Measurements from ENCODE around the gene ASB15.

The ASB15 gene

DNA sequence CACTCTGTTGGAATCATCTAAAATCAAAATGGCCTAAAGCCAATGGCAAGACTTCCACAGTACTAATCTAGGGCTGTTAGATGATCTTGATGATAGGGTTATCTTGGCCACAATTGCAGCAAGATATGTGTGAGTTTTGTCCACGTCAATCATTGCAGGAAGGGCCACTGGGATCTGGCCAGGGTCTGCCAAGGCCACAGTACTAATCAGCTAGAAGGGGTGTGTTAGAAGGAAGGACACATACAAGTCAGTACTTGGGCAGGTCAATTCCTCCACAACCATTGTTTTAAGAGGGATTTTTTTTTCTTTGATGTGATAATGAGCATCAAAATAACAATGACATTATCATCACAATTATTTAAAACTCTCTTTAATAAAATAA, 55.7 kb downstream of the ASB15 start:
- DNase-seq (ENCODE audit: low read depth, low spot score) = no peak
- no peak overlapping the region for H3K4me3 ChIP-seq (ENCODE audit: low read length)

DNA sequence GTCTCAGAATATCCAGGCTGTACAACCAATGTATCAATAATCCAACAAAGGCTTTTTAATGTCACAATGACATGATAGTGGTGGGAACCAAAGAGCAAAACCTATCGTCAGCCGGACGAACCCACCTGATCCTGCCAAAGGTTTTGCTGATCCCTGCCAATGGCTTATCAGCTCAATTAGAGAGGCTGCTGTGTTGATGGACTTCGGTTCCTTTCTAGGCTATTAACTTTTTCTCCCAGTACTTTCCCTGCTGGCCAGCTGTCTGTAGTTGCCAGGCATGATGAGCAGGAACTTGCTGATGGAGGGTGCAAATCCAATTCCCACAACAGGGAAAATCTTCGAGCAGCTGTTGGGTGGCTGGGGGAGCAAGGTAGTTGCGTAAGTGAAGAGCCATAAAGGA, 56.4 kb downstream of the ASB15 start:
- no peak for DNase-seq (ENCODE audit: low read depth, low spot score)
- no peak overlapping the region for H3K4me3 ChIP-seq (ENCODE audit: low read length)

DNA sequence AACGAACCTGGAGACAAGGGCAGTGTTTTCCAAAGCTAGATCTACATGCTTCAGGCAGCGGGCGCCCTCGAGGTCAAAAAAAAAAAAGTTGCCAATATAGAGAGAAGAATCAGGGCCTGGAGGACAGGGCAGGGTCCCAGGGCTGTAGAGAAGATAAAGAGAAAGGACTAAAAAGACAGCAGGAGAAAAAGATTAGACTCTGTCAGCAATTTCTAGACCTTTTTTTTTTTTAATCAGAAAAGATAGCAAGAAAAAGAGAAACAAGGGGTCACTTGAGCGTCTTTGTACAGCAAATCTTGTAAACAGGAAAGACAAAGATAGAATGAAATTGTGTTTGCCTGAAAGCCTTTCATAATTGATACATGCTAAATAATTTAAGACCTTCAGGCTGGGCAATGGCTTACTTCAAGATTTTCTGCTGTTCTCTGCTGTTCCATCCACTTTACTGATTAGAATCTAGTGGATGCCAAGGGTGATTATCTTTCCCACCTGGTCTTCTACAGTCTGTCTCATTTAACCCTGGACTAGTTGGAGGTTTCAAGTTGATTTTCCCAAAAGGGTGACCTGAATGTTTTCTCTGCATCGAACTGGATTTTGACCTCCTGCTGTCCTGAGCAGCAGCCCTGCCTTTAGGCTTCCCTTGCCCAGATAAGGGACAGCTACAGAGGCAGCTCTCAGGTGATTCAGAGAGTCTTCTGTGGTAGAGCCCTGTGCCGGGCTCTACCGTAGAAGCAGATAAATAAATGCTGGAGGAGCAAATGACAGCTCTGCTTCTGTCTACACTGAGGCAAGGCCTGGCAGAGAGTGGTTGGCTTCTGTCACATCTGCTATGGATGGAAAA, 59.1 kb downstream of the ASB15 start:
- DNase-seq (ENCODE audit: low read depth, low spot score) = no peak
- no peak overlapping the region for H3K4me3 ChIP-seq (ENCODE audit: low read length)

DNA sequence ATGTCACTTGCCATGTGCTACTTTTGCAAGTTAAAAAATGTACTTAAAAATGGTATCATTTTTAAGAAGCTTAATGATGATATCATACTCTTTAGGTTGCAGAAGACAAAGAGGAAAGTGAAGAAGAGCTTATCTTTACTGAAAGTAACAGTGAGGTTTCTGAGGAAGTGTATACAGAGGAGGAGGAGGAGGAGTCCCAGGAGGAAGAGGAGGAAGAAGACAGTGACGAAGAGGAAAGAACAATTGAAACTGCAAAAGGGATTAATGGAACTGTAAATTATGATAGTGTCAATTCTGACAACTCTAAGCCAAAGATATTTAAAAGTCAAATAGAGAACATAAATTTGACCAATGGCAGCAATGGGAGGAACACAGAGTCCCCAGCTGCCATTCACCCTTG, 60.1 kb downstream of the ASB15 start:
- DNase-seq (ENCODE audit: low read depth, low spot score) = no peak
- no peak overlapping the region for H3K4me3 ChIP-seq (ENCODE audit: low read length)

DNA sequence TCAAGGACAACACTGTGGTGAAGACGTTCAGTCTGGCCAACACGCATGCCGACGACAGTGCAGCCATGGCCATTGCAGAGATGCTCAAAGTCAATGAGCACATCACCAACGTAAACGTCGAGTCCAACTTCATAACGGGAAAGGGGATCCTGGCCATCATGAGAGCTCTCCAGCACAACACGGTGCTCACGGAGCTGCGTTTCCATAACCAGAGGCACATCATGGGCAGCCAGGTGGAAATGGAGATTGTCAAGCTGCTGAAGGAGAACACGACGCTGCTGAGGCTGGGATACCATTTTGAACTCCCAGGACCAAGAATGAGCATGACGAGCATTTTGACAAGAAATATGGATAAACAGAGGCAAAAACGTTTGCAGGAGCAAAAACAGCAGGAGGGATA, 60.7 kb downstream of the ASB15 start:
- no peak overlapping the region for H3K4me3 ChIP-seq (ENCODE audit: low read length)
- no peak for DNase-seq (ENCODE audit: low read depth, low spot score)

DNA sequence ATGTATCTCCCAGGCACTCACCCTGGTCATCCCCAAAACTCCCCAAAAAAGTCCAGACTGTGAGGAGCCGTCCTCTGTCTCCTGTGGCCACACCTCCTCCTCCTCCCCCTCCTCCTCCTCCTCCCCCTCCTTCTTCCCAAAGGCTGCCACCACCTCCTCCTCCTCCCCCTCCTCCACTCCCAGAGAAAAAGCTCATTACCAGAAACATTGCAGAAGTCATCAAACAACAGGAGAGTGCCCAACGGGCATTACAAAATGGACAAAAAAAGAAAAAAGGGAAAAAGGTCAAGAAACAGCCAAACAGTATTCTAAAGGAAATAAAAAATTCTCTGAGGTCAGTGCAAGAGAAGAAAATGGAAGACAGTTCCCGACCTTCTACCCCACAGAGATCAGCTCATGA, 61.1 kb downstream of the ASB15 start:
- H3K4me3 ChIP-seq (ENCODE audit: low read length) = no peak overlapping the region
- DNase-seq (ENCODE audit: low read depth, low spot score) = no peak

DNA sequence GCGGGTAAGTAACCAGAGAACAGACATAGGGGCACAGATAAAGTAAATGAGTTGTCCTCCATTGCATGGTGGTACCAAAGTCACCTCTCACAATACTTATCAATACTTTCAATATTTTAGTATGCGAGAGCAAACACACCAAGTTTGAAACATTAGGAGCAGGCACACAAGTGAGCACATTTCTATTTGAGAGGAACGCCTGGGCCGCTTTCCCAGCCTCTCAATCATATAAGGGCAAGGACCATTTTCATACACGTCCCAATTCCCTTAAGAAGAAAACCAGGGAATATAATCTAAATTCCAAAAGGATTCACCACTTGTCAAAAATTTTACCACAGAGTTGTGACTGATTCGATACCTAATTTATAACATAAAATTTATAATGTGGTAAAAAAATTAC, 61.6 kb downstream of the ASB15 start:
- no peak overlapping the region for H3K4me3 ChIP-seq (ENCODE audit: low read length)
- no peak for DNase-seq (ENCODE audit: low read depth, low spot score)

DNA sequence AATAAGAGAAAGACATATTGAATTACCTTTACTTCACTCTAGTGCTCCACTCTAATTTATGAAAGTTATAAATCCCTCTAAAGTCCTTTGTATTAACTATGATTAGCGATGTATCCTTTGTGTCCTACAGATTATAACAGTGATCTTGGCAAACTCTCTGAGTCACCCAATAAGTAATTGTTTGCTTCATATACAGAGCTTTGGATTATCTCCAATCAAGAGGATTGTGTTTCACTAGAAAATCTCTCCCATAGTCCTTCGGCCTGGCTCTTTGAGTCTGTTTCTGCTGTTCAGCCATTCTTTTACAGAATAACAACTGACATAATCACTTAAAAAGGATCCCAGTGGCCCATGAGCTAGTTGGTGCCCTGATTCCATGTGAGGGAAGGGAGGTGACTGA, 63.5 kb downstream of the ASB15 start:
- H3K4me3 ChIP-seq (ENCODE audit: low read length) = no peak overlapping the region
- DNase-seq (ENCODE audit: low read depth, low spot score) = no peak

DNA sequence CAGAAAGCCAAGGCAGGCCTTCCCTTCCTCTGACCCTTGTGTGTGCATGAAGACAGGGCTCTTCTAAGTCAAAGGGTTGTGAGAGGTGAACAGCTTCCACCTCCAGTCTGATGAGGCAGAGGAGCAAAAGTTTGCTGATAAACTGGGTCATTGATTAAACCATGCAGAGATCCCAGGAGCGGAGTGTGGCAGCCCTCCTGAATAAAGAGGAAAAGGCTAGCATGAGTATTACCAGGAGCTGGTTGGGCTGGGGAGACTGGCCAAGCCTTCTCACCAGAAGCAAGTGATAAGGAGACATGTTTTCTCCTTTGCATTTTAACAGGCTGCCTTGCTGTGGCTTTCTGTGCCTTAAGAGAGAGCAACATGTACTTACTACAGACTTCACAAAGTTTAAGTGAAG, 64.3 kb downstream of the ASB15 start:
- no peak for DNase-seq (ENCODE audit: low read depth, low spot score)
- no peak overlapping the region for H3K4me3 ChIP-seq (ENCODE audit: low read length)

DNA sequence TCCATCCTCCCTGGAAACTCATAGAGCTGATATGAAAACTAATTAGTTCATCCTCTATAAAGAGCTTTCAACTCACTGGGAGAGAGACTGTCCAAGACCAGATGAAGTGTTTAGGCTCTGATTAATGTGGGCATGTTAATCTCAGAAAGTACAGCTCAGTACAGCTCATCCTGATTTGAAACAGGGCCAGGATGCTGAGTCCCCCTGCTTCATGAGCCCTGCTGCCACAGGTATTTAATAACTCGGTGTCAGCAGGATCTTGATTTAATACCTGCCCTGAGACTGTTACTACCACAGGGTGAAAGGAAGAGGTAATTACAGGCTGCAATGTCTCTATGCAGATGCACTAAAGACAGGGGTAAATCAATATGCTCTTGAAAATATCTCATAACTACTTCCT, 64.9 kb downstream of the ASB15 start:
- DNase-seq (ENCODE audit: low read depth, low spot score) = no peak
- H3K4me3 ChIP-seq (ENCODE audit: low read length) = no peak overlapping the region

DNA sequence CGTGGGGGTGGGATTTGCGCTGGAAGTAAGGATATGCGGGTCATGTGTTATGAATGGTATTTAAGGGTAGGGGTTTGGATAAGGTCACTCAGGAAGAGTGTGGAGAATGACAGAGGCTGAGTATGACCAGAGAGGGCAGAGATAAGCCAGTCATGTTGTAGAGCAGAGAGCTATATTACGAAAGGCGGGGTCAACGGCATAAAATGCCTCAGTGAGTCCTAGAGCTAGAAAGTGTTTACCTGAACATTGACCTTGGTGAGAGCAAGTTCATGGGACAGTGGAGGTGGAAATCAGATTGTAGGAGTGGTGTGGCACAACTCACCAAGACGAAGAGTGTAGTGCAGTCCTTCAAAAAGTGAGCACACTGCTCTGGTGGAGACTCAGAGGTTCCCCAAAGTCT, 67.9 kb downstream of the ASB15 start:
- H3K4me3 ChIP-seq (ENCODE audit: low read length) = no peak overlapping the region
- no peak for DNase-seq (ENCODE audit: low read depth, low spot score)

DNA sequence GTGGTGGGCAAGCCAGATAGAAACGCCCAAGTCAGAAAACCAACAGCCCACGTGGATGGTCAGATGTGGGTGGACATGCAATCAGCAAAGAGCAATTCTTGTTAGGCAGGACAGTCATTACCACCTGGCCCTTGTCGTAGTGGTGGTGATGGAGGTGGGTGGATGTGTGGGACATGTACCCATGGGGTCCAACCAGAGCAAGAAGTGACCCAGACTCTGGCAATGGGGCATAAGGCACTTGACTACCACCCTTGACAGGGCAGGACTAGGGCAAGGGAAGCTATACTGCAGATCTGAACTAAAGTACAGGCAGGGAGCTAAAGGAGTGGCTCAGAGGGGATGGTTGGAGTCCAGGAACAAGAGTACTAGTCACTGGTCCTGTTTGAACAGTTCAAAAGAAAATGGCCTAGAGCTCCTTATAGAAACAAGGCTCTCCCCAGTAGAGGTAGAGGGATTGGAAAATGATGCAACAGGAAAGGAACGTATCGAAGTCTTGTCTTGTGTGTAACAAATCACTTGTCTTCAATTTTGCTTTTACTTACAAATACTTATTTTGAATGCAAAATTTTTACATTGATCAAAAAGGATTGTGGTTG, 71.6 kb downstream of the ASB15 start:
- no peak for DNase-seq (ENCODE audit: low read depth, low spot score)
- no peak overlapping the region for H3K4me3 ChIP-seq (ENCODE audit: low read length)

DNA sequence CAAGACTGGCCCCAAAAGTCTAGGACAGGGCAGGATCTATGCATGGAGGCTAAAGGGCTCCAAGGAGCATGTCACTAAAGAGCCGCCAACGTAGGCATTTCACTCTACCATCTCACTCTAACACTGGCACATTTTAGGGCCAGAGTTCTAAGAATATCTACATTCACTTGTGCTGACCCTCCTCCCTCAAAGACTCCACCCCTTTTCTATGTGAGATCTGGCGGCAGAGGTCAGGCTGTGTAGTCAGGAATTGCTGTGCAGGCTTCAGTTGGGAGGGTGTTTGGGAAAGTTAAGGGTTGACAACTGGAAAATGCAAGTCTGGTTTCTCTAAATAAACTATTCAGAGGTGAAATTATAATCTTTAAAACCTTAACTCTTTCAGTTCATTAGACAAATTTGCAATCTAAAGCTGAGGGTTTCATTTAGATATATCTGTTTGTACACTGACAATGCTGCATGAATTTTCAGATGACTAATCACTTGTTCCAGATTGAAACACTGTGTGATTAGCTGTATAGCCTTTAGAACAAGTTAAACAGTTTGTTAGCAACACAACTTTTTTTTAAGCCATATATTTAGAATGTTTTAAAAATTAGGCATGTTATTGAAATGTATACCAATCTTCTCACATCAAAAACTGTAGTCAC, 72.3 kb downstream of the ASB15 start:
- H3K4me3 ChIP-seq (ENCODE audit: low read length) = no peak overlapping the region
- DNase-seq (ENCODE audit: low read depth, low spot score) = no peak

DNA sequence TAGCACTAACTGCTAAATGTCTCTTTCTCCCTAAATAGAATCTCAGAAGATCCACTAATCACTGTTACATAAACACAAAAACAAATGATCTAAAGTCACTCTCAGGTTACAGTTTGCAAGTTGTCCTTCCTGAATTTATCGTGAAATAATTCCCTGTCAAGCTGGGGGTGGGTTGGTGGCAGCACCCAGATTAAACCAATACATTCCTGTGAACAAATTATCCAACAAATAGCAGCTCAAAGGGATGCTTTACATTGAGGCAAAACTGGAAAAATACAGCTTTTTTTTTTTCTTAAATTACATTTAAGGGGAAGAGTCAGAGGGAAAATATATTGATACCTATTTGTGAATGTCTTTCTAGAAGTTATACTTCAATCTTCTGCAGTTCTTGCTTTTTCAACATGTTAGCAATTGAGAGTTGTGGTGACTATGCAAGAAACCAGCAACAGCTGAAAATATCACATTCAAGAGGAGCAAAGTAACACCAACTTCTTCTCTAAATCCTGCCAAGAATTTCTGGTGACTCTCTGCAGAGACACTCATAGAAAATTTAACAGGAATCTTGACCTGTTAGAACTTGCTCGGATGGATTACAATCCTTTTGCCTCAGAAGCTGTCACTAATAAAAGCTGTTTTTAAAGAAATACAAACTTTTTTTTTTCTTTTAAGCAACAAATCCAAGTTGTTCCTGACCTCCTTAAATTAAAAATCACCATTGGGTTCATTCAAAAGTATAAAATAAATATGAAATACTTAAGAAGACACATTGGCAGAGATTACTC, 73.0 kb downstream of the ASB15 start:
- no peak overlapping the region for H3K4me3 ChIP-seq (ENCODE audit: low read length)
- DNase-seq (ENCODE audit: low read depth, low spot score) = no peak

DNA sequence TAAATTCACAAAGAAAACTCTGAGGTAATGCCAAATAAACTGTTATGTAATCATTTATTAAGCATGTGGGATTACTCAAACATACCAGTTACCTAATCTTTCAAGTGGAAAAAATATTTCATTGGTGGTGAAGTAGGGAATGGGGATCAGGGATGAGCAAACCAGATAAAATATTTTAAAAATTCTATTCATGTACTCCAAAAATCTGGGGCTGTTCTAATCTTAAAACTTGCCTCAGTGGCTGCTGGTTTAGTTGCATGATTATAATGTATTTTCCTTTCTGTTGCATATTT, 73.5 kb downstream of the ASB15 start:
- no peak for DNase-seq (ENCODE audit: low read depth, low spot score)
- no peak overlapping the region for H3K4me3 ChIP-seq (ENCODE audit: low read length)

DNA sequence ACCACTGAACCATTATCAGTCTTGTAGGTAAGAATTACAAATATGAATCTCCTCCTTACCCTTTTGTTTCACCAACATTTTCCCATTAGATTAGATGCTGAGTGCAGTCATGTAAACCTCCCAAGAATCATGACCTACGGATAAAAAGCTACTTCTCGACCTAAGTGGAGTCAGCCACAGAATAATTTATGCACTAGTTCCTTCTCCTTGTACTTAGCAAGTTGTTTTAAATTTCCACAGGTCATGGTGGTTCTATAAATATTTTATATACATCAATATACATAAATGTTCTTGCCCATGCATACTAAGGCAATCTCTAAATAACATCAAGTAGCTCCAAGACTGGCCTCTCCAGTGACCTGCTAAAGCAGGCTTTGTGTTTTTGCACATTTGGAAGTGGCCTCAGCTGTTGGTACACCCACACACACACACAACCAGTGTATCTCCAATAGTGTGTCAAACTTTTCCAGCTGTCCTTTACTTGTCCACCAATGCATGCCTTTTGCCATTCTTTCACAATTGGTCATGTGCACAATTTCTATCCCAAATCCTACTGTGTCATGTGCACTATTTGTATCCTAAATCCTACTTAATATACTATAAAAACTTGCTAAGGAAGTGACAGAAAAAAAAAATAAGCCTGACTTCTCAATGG, 75.6 kb downstream of the ASB15 start:
- no peak overlapping the region for H3K4me3 ChIP-seq (ENCODE audit: low read length)
- no peak for DNase-seq (ENCODE audit: low read depth, low spot score)

DNA sequence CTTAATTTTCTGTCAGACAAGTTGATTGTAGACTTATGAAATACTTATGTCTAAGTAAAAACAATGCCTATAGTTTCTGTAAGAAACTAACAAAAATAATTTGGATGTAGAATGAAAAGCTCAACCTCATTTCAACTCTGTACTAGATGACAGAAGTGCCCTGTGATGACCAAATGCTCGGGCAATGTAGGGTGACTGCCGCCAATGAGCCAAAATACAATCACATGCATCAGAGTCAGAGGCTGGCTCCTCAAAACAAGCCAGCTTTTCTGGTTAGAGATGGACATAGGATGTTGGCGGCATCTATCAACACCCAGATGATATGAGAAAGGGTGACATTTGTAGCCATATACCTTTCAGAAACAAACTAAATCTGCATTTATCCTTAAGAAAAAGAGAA, 78.0 kb downstream of the ASB15 start:
- no peak for DNase-seq (ENCODE audit: low read depth, low spot score)
- no peak overlapping the region for H3K4me3 ChIP-seq (ENCODE audit: low read length)

DNA sequence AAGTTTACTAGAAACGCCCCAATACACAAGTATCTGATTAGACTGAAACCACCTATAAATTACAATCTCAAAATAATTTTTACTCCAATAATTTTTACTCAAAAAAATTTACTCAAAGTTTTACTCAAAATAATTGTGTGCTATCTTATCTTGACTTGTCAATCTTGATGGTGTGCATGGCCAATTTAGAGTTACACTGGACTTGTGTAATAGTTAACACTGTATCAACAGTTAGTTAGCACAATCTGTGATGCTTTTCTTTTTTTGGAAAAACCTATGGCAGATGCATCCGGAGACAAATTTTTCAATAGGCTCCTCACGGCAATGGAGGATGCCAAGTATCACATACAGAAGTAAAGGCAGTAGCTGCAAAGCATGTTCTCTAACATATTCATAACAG, 79.0 kb downstream of the ASB15 start:
- no peak for DNase-seq (ENCODE audit: low read depth, low spot score)
- no peak overlapping the region for H3K4me3 ChIP-seq (ENCODE audit: low read length)

DNA sequence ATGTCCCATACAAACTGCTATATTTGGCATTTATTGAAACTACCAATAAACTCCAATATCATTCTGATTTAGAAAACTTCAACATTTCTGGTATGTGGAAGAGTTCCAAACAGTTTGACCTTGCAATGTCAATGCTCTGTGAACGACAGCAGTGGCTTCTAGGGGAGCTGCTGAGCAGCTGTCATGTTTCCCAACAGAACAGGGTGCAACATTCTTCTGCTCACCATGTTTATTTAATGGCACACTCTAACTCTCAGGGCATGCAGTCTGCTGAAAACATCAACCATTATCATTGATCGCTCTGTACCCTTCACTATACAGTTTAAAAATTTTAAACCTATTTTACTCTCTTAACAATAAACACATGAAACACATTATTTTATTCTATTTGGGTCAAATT, 79.9 kb downstream of the ASB15 start:
- no peak overlapping the region for H3K4me3 ChIP-seq (ENCODE audit: low read length)
- no peak for DNase-seq (ENCODE audit: low read depth, low spot score)

DNA sequence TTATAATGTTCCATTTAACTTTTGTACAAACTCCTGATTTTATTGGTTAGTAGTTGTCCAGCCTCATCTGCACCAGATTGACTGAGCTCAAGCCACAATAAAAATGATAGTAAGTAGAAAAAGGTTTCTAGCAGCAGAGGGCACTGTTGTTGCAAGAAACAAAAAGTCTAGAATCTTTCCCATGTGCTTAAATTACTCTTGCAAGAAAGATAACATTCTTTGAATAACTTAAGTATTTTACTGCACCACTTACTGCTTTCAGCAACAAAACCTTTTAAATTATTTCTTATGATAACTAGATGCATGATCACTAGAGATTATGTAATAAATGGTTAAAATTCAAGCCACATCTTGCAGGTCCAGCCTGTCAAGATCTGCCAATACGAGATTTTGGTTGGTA, 81.1 kb downstream of the ASB15 start:
- no peak overlapping the region for H3K4me3 ChIP-seq (ENCODE audit: low read length)
- peak; percentile 60 for DNase-seq (ENCODE audit: low read depth, low spot score)

Measured in Jurkat, Clone E6-1 (cell line).